ENCODE measurements around the gene CNTN1. TPM values are rescaled to one million over a fixed set of nuclear protein-coding genes. Genes with fewer than 3 reads are reported as not detected.

CNTN1 gene
- total and polyA plus RNA-seq, 9 donors: 21.8 to 123 (median 44.1) TPM

DNA sequence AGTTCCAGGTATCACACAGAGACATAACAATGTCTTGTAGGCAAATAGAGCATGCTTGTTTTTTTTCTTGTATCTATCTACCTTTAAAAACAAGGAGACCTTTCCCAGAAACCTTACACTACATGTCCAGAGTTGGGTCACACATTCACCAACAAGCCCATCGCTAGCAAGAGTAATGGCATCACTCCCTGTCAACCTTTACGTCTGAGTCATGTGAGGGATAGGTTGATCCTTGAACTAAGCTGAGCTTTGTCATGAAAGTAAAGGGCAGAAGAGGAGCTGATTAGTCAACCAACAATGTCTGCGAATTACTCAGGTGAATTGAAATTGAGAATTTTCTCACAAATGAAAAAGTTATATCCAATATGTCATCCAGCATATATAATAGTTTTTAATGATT, 219.4 kb downstream of the CNTN1 start:
- no peaks in the 10 kb centered on the region for H3K9me3 ChIP-seq
- no peaks in the 10 kb centered on the region for H3K36me3 ChIP-seq
- no peaks in the 10 kb centered on the region for H3K27me3 ChIP-seq
- no peak for TF ChIP-seq EP300 (IDR thresholded peaks at IDR 0.05)
- no peak for TF ChIP-seq POLR2A (IDR thresholded peaks at IDR 0.05)
- TF ChIP-seq, protein P1, sequence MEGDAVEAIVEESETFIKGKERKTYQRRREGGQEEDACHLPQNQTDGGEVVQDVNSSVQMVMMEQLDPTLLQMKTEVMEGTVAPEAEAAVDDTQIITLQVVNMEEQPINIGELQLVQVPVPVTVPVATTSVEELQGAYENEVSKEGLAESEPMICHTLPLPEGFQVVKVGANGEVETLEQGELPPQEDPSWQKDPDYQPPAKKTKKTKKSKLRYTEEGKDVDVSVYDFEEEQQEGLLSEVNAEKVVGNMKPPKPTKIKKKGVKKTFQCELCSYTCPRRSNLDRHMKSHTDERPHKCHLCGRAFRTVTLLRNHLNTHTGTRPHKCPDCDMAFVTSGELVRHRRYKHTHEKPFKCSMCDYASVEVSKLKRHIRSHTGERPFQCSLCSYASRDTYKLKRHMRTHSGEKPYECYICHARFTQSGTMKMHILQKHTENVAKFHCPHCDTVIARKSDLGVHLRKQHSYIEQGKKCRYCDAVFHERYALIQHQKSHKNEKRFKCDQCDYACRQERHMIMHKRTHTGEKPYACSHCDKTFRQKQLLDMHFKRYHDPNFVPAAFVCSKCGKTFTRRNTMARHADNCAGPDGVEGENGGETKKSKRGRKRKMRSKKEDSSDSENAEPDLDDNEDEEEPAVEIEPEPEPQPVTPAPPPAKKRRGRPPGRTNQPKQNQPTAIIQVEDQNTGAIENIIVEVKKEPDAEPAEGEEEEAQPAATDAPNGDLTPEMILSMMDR (IDR thresholded peaks at IDR 0.05): no peak
- H3K4me3 ChIP-seq: no peak overlapping the region
- DNase-seq: no peak
- H3K27ac ChIP-seq: no peak overlapping the region
- H3K4me1 ChIP-seq (ENCODE audit: insufficient read depth): no peaks in the 10 kb centered on the region
- intact Hi-C loops (cut with DNase I): no loop called here
- 91 to 96% (median 96%) methylated on average over 3 of the region's 3 CpGs for WGBS, 3 donors

DNA sequence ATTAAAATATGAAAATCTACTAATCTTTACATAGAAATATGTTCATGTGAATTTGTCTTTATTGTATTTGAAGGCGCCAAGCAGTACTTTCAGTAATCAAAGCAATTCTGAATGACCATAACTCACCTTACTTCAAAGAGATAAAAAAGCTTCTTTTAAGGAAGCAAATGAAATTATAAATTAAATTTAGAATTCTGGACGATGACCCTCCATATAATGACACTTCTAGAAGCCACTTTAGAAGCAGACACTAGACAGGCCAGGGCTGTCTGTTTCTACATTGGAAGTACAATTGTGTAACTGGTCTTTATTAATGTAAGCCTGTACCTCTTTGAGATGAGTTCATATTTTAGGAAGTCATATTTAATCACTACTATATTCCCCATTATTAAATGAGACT, 222.9 kb downstream of the CNTN1 start:
- H3K36me3 ChIP-seq: no peaks in the 10 kb centered on the region
- H3K27ac ChIP-seq: no peak overlapping the region
- intact Hi-C loops (cut with DNase I): loop anchor here in 1 of 4 donors (5.0 kb wide), 1 partner anchor 288 kb away; no protein-coding TSS in a partner anchor
- 86 to 90% (median 87%) methylated on average over 2 of the region's 2 CpGs for WGBS, 3 donors
- H3K9me3 ChIP-seq: no peaks in the 10 kb centered on the region
- no peaks in the 10 kb centered on the region for H3K27me3 ChIP-seq
- DNase-seq: no peak
- H3K4me3 ChIP-seq: no peak overlapping the region
- TF ChIP-seq EP300 (IDR thresholded peaks at IDR 0.05): no peak
- no peak for TF ChIP-seq POLR2A (IDR thresholded peaks at IDR 0.05)
- TF ChIP-seq, protein P1 (IDR thresholded peaks at IDR 0.05): no peak
- H3K4me1 ChIP-seq (ENCODE audit: insufficient read depth): no peaks in the 10 kb centered on the region

DNA sequence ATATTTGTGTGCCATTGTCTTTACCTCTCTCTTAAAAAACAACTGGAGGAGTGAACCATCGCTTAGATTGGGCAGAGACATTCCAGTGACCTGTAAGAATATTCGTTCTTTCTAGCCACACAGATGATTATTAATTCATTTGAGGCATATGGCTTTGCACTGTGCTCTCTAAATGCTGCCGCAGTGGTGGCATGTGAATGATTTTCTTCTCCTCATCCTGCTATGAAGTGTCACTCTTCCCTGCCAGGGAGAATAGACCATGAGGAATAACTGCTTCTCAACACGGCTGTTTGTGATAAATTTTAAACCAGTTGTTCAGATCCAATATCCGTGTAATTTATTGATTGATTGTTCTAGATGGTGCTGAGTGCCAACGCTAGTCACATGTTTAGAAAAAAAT, 225.3 kb downstream of the CNTN1 start:
- no peak for TF ChIP-seq POLR2A (IDR thresholded peaks at IDR 0.05)
- TF ChIP-seq EP300 (IDR thresholded peaks at IDR 0.05): no peak
- TF ChIP-seq, protein P1 (IDR thresholded peaks at IDR 0.05): no peak
- Histone ChIP-seq H3K9me3 (no peaks in the 10 kb centered on the region), H3K4me1 (ENCODE audit: insufficient read depth) (no peaks in the 10 kb centered on the region), H3K27ac (no peak overlapping the region), H3K27me3 (no peaks in the 10 kb centered on the region), H3K4me3 (no peak overlapping the region), H3K36me3 (no peaks in the 10 kb centered on the region)
- intact Hi-C loops (cut with DNase I): loop anchor here in 1 of 4 donors (5.0 kb wide), 1 partner anchor 290 kb away; no protein-coding TSS in a partner anchor
- DNase-seq: no peak
- 76 to 89% (median 86%) methylated on average over 6 of the region's 6 CpGs for WGBS, 3 donors

DNA sequence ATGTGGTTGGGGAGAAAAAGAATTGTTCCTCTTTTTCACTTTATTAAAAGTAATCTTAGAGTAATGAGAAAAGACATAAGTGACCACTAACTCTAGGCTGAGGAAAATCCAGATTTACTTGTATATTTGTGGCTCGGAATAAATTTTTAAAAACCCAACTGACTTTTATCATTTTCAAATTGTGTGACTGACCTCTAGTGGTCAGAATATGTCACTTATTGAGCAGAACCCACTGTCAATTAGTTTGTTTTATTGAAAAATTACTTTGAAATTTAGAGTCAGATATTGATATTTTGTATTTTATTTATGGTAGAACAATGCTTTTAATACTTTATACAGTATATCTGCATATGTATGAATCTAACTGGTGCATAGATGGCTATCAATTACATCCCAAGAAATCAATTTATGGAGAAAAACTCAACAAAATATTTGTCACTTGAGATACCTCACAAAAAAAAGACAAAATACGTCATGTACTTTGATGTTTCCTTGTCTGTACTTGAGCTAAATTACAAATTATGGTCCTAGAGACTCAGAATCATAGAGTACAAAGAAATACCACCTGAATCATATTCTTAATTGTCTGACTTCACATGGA, 229.4 kb downstream of the CNTN1 start:
- no peak overlapping the region for H3K27ac ChIP-seq
- no peaks in the 10 kb centered on the region for H3K27me3 ChIP-seq
- no peaks in the 10 kb centered on the region for H3K36me3 ChIP-seq
- WGBS, 3 donors: 37 to 42% (median 40%) methylated on average over 2 of the region's 2 CpGs
- intact Hi-C loops (cut with DNase I): loop anchor here in 3 of 4 donors (2.0 to 10.0 kb wide), 3 partner anchors 297 to 299 kb away; no protein-coding TSS in a partner anchor
- H3K9me3 ChIP-seq: no peaks in the 10 kb centered on the region
- DNase-seq: no peak
- H3K4me3 ChIP-seq: no peak overlapping the region
- TF ChIP-seq POLR2A (IDR thresholded peaks at IDR 0.05): no peak
- no peak for TF ChIP-seq EP300 (IDR thresholded peaks at IDR 0.05)
- TF ChIP-seq, protein P1 (IDR thresholded peaks at IDR 0.05): peak in 2 of 3 donors; percentile 32 to 59
- no peaks in the 10 kb centered on the region for H3K4me1 ChIP-seq (ENCODE audit: insufficient read depth)

All from ovary (tissue), 9 donors.